Right forelimb (tissue), 1 donor: ENCODE measurements around the gene NFKBIB.
"Not testable (repeated sequence)": the region's sequence is repeated elsewhere in the genome, so short reads cannot be mapped to it uniquely, and the experiment has no call there.

Experiments used
- DNase-seq: peaks from one replicate; pipeline ENCODE4 v3.0.0-alpha.2; 2018

The NFKBIB gene

GRCh38 chr19:38931521-38931793 lies 31.7 kb downstream of the NFKBIB start:
- no peak for DNase-seq

- no peak for DNase-seq
Measured at GRCh38 chr19:38932425-38933179, 32.8 kb downstream of the NFKBIB start.

GRCh38 chr19:38933544-38933943 lies 33.8 kb downstream of the NFKBIB start:
- no peak for DNase-seq

- no peak for DNase-seq
Measured at GRCh38 chr19:38939957-38940356, 40.2 kb downstream of the NFKBIB start.

GRCh38 chr19:38941466-38941865 lies 41.7 kb downstream of the NFKBIB start:
- DNase-seq: not testable (repeated sequence)

GRCh38 chr19:38941979-38942378 lies 42.2 kb downstream of the NFKBIB start:
- DNase-seq: no peak

GRCh38 chr19:38942471-38943181 lies 42.9 kb downstream of the NFKBIB start:
- no peak for DNase-seq

- DNase-seq: no peak
Measured at GRCh38 chr19:38944981-38945506, 45.3 kb downstream of the NFKBIB start.

GRCh38 chr19:38945562-38946228 lies 45.9 kb downstream of the NFKBIB start:
- DNase-seq: no peak

GRCh38 chr19:38946229-38947010 lies 46.7 kb downstream of the NFKBIB start:
- DNase-seq: no peak

- peak; percentile 89 for DNase-seq
Measured at GRCh38 chr19:38949580-38950367, 50.0 kb downstream of the NFKBIB start.

GRCh38 chr19:38951187-38951586 lies 51.4 kb downstream of the NFKBIB start:
- DNase-seq: no peak

GRCh38 chr19:38952395-38953165 lies 52.8 kb downstream of the NFKBIB start:
- no peak for DNase-seq

GRCh38 chr19:38953677-38954076 lies 53.9 kb downstream of the NFKBIB start:
- DNase-seq: no peak

GRCh38 chr19:38956264-38956663 lies 56.5 kb downstream of the NFKBIB start:
- no peak for DNase-seq

GRCh38 chr19:38958301-38958700 lies 58.5 kb downstream of the NFKBIB start:
- DNase-seq: no peak
